GM21381 (cell line): Measurements from ENCODE around the gene HS2ST1.
A peak's percentile ranks its signal among the peaks of the same experiment; 100 is the strongest.

Experiments used
- ATAC-seq: cut with Tn5 transposase; IDR thresholded peaks from one replicate; pipeline ENCODE4 v1.9.1; 2021; ENCODE audit warnings: mild to moderate bottlenecking, moderate library complexity; ENCODE audit not compliant: unreplicated experiment

HS2ST1 gene

GRCh38 chr1:87104945-87105344, 190.5 kb downstream of the HS2ST1 start:
- ATAC-seq: no peak

GRCh38 chr1:87106144-87106543, 191.7 kb downstream of the HS2ST1 start:
- ATAC-seq: no peak

GRCh38 chr1:87106867-87107266, 192.4 kb downstream of the HS2ST1 start:
- no peak for ATAC-seq

- ATAC-seq: no peak
Observed at GRCh38 chr1:87108228-87108627, 193.8 kb downstream of the HS2ST1 start.

- ATAC-seq: no peak
Observed at GRCh38 chr1:87108814-87109411, 194.5 kb downstream of the HS2ST1 start.

- ATAC-seq: no peak
Observed at GRCh38 chr1:87111659-87112371, 197.4 kb downstream of the HS2ST1 start.

- ATAC-seq: no peak
Observed at GRCh38 chr1:87113313-87113712, 198.9 kb downstream of the HS2ST1 start.

GRCh38 chr1:87115317-87115890, 201.0 kb downstream of the HS2ST1 start:
- ATAC-seq: no peak

GRCh38 chr1:87115891-87116290, 201.5 kb downstream of the HS2ST1 start:
- ATAC-seq: no peak

- ATAC-seq: no peak
Observed at GRCh38 chr1:87117761-87118368, 203.4 kb downstream of the HS2ST1 start.

GRCh38 chr1:87119541-87120140, 205.2 kb downstream of the HS2ST1 start:
- no peak for ATAC-seq

GRCh38 chr1:87120779-87121178, 206.3 kb downstream of the HS2ST1 start:
- no peak for ATAC-seq

- no peak for ATAC-seq
Observed at GRCh38 chr1:87121711-87122163, 207.3 kb downstream of the HS2ST1 start.

GRCh38 chr1:87122243-87122642, 207.8 kb downstream of the HS2ST1 start:
- ATAC-seq: no peak

GRCh38 chr1:87123610-87124009, 209.2 kb downstream of the HS2ST1 start:
- ATAC-seq: no peak

- no peak for ATAC-seq
Observed at GRCh38 chr1:87126886-87127505, 212.6 kb downstream of the HS2ST1 start.

GRCh38 chr1:87127581-87127980, 213.1 kb downstream of the HS2ST1 start:
- ATAC-seq: no peak

GRCh38 chr1:87129038-87129437, 214.6 kb downstream of the HS2ST1 start:
- no peak for ATAC-seq

GRCh38 chr1:87129606-87130005, 215.2 kb downstream of the HS2ST1 start:
- no peak for ATAC-seq

- no peak for ATAC-seq
Observed at GRCh38 chr1:87130438-87130837, 216.0 kb downstream of the HS2ST1 start.

GRCh38 chr1:87131809-87132283, 217.4 kb downstream of the HS2ST1 start:
- peak; percentile 96 for ATAC-seq
